ENCODE data around the gene MRLN. TPM values are rescaled to one million over a fixed set of nuclear protein-coding genes. Genes with fewer than 3 reads are reported as not detected.

Gene MRLN
- total RNA-seq, 4 donors from 2014 or later = not detected

GRCh38 chr10:59702347-59702746 lies 50.9 kb downstream of the MRLN start:
- intact Hi-C loops (cut with DNase I; ENCODE audit: low total_unique reads) = no loop called here
- WGBS, 2 donors = 88% methylated on average over 4 of the region's 4 CpGs
- no peak for DNase-seq (ENCODE audit: low spot score in 2 of 2)

GRCh38 chr10:59700709-59701108 lies 52.5 kb downstream of the MRLN start:
- no peak for DNase-seq (ENCODE audit: low spot score in 2 of 2)
- no peak for TF ChIP-seq CTCF (IDR thresholded peaks at IDR 0.05)
- TF ChIP-seq POLR2A (IDR thresholded peaks at IDR 0.05) = no peak
- 57 to 69% methylated on average over 4 of the region's 4 CpGs for WGBS, 2 donors
- intact Hi-C loops (cut with DNase I; ENCODE audit: low total_unique reads) = no loop called here
- no peak overlapping the region for H3K4me3 ChIP-seq (ENCODE audit: low read depth, poor library complexity, severe bottlenecking)

More at GRCh38 chr10:59702347-59702746, 50.9 kb downstream of the MRLN start:
- TF ChIP-seq CTCF (IDR thresholded peaks at IDR 0.05) (no peak), POLR2A (IDR thresholded peaks at IDR 0.05) (no peak)
- H3K4me3 ChIP-seq (ENCODE audit: low read depth, poor library complexity, severe bottlenecking) = no peak overlapping the region

- intact Hi-C loops (cut with DNase I; ENCODE audit: low total_unique reads) = no loop called here
- no peak for TF ChIP-seq CTCF (IDR thresholded peaks at IDR 0.05)
- TF ChIP-seq POLR2A (IDR thresholded peaks at IDR 0.05) = no peak
- WGBS, 2 donors = 52 to 57% methylated on average over 1 of the region's 1 CpG
These were observed 54.9 kb downstream of the MRLN start for GRCh38 chr10:59698326-59698725.

GRCh38 chr10:59695637-59696036 lies 57.6 kb downstream of the MRLN start:
- no peak for TF ChIP-seq CTCF (IDR thresholded peaks at IDR 0.05)
- TF ChIP-seq POLR2A (IDR thresholded peaks at IDR 0.05) = no peak
- intact Hi-C loops (cut with DNase I; ENCODE audit: low total_unique reads) = no loop called here
- H3K4me3 ChIP-seq (ENCODE audit: low read depth, poor library complexity, severe bottlenecking) = no peak overlapping the region

More at GRCh38 chr10:59698326-59698725, 54.9 kb downstream of the MRLN start:
- no peak overlapping the region for H3K4me3 ChIP-seq (ENCODE audit: low read depth, poor library complexity, severe bottlenecking)
- DNase-seq (ENCODE audit: low spot score in 2 of 2) = no peak

GRCh38 chr10:59694936-59695335 lies 58.3 kb downstream of the MRLN start:
- no peak for TF ChIP-seq POLR2A (IDR thresholded peaks at IDR 0.05)
- no peak for TF ChIP-seq CTCF (IDR thresholded peaks at IDR 0.05)
- no peak for DNase-seq (ENCODE audit: low spot score in 2 of 2)
- intact Hi-C loops (cut with DNase I; ENCODE audit: low total_unique reads) = no loop called here
- 93 to 96% methylated on average over 1 of the region's 1 CpG for WGBS, 2 donors
- no peak overlapping the region for H3K4me3 ChIP-seq (ENCODE audit: low read depth, poor library complexity, severe bottlenecking)

More at GRCh38 chr10:59695637-59696036, 57.6 kb downstream of the MRLN start:
- DNase-seq (ENCODE audit: low spot score in 2 of 2) = no peak
- 66 to 69% methylated on average over 3 of the region's 3 CpGs for WGBS, 2 donors

GRCh38 chr10:59692113-59692512 lies 61.1 kb downstream of the MRLN start:
- 84% methylated on average over 2 of the region's 2 CpGs for WGBS, 2 donors
- H3K4me3 ChIP-seq (ENCODE audit: low read depth, poor library complexity, severe bottlenecking) = no peak overlapping the region
- no peak for TF ChIP-seq CTCF (IDR thresholded peaks at IDR 0.05)
- intact Hi-C loops (cut with DNase I; ENCODE audit: low total_unique reads) = no loop called here
- no peak for DNase-seq (ENCODE audit: low spot score in 2 of 2)

Data from lower leg skin (tissue), 4 donors.